Heart left ventricle (tissue), 16 donors: ENCODE measurements around the gene PLCH1. TPM values are rescaled to one million over a fixed set of nuclear protein-coding genes. Genes with fewer than 3 reads are reported as not detected.

Experiments
- ATAC-seq, 4 donors: fragments of 200-7000 bp; cut with Tn5 transposase; one replicate each; pipeline ENCODE4 v1.9.1; 2020 to 2022; ENCODE audit warnings: moderate library complexity in 4 of 4, mild to moderate bottlenecking in 3 of 4, moderate number of reproducible peaks in 1 of 4
- DNase-seq, 5 donors: peaks; one replicate each; pipeline ENCODE4 v3.0.0-alpha.2; 2020
- H3K27ac ChIP-seq, 12 donors: fragments of 200-600 bp; sonication (generic) in 4 of 12; one replicate each; pipeline versions ENCODE4 v1.5.0 to v1.8.0; 2016 to 2022; ENCODE audit warnings: mild to moderate bottlenecking in 2 of 12
- H3K27me3 ChIP-seq, 9 donors: fragments of 200-600 bp; sonication (generic) in 2 of 9; one replicate each; pipeline versions ENCODE4 v1.5.1 to v1.8.0; 2016 to 2022; ENCODE audit warnings: mild to moderate bottlenecking in 3 of 9
- H3K36me3 ChIP-seq, 9 donors: fragments of 200-600 bp; sonication (generic) in 2 of 9; one replicate each; pipeline versions ENCODE4 v1.5.0 to v1.8.0; 2018 to 2022; ENCODE audit warnings: mild to moderate bottlenecking in 2 of 9
- H3K4me1 ChIP-seq, 12 donors: fragments of 200-600 bp; sonication (generic) in 4 of 12; one replicate each; pipeline versions ENCODE4 v1.5.0 to v1.8.0; 2016 to 2022; ENCODE audit warnings: mild to moderate bottlenecking in 3 of 12
- H3K4me3 ChIP-seq, 12 donors: fragments of 200-600 bp; sonication (generic) in 4 of 12; one replicate each; pipeline versions ENCODE4 v1.5.0 to v1.8.0; 2017 to 2022; ENCODE audit warnings: mild to moderate bottlenecking in 9 of 12, moderate library complexity in 4 of 12
- H3K9me3 ChIP-seq, 12 donors: fragments of 200-600 bp; sonication (generic) in 4 of 12; one replicate each; pipeline versions ENCODE4 v1.5.0 to v1.8.0; 2016 to 2022; ENCODE audit warnings: mild to moderate bottlenecking in 1 of 12
- POLR2A ChIP-seq, 2 donors: fragments of 450-650 bp; IDR thresholded peaks; one replicate each; pipeline ENCODE4 v1.6.1; 2017; ENCODE audit warnings: antibody characterized with exemption in 2 of 2, mild to moderate bottlenecking in 2 of 2, moderate library complexity in 2 of 2
- WGBS, 4 donors: extraction: QIAGEN DNeasy Blood & Tissue Kit in 2 of 4; methylation state at CpG; one replicate each; pipeline versions ENCODE4 v1.1.5 to v1.1.7; 2013 to 2018; 5-methylcytosine and 5-hydroxymethylcytosine counted together
- intact Hi-C, 10 donors: fragments of 100-400 bp; cut with DNase I; formaldehyde crosslinking; loops; one replicate each; pipeline versions ENCODE4 v1.11.1 to v1.14.2; 2022
- polyA plus RNA-seq, 2 donors: library from polyadenylated mRNA; stranded (reverse); fragments of 200-250 nt; gene quantifications; one replicate each; pipeline ENCODE4 v1.2.3, GENCODE V29; 2013
- total RNA-seq, 9 donors: library from RNA; depleted of rRNA in 2 of 9; stranded (reverse); fragments of >200 nt in 2 of 9; fragmentation: NEBNext Ultra II Directional in 3 of 9; extraction: Animal tissue kit (Norgen Biotek cat#: 25700) in 3 of 9; gene quantifications; one replicate each; pipeline versions ENCODE4 v1.1.0 to v1.2.4, GENCODE V29; 2016 to 2023
- TF ChIP-seq, protein P1 (sequence below), 12 donors: fragments of 200-600 bp; sonication (generic) in 4 of 12; IDR thresholded peaks; one replicate each; pipeline versions ENCODE4 v1.5.0 to v1.8.0; 2018 to 2022; ENCODE audit warnings: antibody characterized with exemption in 12 of 12, mild to moderate bottlenecking in 5 of 12
- donor health status: ischemic (EF 13 %, LVEDD 7.1; RV severe dilation, severe dysfunction).
- donor health status: healthy with polysubstance abuse.
- donor health status: DM: no; HTN: yes; CAD: no.
- donor health status: DM: no; HTN: no; CAD: no.
- donor health status: ischemic (EF 25% LVEDD 6.9; RV normal size, moderate dysfunction).
- donor health status: ischemic (EF 25% LVEDD 5.7; RV mildly dilated, moderate dysfunction).
- donor health status: healthy.
- donor health status: DM: yes; HTN: yes; CAD: no.
- donor health status: ischemic (EF 35%, LVEDD 5.7; RV mildly dilated, moderate dysfunction).
- donor health status: nonischemic (EF 11% LVEDD 7.7; RV severe dilation, severe dysfunction).
- donor health status: DM: yes; HTN: yes; CAD: no.
- donor health status: PGD.
- donor health status: ischemic (EF 29% LVEDD 5.4; RV normal size, mild dysfunction).
- donor health status: nonischemic (EF 23%, LVEDD 6.1; RV moderate dilation, normal function).

Gene PLCH1
- total and polyA plus RNA-seq, 11 donors: 0.07 to 2.7 (median 0.23) TPM

DNA sequence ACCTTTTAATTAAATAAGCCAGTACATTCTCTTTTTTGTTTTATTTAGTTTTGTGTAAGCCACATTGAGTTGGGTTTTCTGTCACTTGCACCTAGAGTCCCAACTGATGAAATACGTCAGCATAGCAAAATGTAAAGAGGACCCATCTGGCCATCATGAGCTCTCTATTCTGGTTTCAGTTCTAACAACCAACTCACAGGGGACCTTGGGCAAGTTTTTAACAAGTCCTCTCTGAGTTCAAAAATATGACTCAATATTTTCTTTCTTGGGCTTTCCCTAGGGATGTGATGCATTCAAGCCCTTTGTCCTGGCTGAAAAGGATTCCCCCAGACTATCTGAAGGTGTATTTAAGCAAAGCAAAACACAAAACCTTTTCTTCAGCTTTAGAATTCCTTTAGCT is 32.9 kb downstream of the PLCH1 start:
- Histone ChIP-seq H3K4me1 (no peaks in the 10 kb centered on the region), H3K27me3 (no peaks in the 10 kb centered on the region), H3K36me3 (no peaks in the 10 kb centered on the region), H3K4me3 (no peak overlapping the region), H3K27ac (no peak overlapping the region), H3K9me3 (peaks cover 0 to 7% (median 0%) of the 10 kb centered on the region in 12 donors)
- 55 to 88% (median 74%) methylated on average over 1 of the region's 1 CpG for WGBS, 4 donors
- intact Hi-C loops: no loop called here
- no peak for DNase-seq
- no peak for TF ChIP-seq POLR2A (IDR thresholded peaks at IDR 0.05)
- TF ChIP-seq, protein P1, sequence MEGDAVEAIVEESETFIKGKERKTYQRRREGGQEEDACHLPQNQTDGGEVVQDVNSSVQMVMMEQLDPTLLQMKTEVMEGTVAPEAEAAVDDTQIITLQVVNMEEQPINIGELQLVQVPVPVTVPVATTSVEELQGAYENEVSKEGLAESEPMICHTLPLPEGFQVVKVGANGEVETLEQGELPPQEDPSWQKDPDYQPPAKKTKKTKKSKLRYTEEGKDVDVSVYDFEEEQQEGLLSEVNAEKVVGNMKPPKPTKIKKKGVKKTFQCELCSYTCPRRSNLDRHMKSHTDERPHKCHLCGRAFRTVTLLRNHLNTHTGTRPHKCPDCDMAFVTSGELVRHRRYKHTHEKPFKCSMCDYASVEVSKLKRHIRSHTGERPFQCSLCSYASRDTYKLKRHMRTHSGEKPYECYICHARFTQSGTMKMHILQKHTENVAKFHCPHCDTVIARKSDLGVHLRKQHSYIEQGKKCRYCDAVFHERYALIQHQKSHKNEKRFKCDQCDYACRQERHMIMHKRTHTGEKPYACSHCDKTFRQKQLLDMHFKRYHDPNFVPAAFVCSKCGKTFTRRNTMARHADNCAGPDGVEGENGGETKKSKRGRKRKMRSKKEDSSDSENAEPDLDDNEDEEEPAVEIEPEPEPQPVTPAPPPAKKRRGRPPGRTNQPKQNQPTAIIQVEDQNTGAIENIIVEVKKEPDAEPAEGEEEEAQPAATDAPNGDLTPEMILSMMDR (IDR thresholded peaks at IDR 0.05): no peak
- no peak for ATAC-seq

DNA sequence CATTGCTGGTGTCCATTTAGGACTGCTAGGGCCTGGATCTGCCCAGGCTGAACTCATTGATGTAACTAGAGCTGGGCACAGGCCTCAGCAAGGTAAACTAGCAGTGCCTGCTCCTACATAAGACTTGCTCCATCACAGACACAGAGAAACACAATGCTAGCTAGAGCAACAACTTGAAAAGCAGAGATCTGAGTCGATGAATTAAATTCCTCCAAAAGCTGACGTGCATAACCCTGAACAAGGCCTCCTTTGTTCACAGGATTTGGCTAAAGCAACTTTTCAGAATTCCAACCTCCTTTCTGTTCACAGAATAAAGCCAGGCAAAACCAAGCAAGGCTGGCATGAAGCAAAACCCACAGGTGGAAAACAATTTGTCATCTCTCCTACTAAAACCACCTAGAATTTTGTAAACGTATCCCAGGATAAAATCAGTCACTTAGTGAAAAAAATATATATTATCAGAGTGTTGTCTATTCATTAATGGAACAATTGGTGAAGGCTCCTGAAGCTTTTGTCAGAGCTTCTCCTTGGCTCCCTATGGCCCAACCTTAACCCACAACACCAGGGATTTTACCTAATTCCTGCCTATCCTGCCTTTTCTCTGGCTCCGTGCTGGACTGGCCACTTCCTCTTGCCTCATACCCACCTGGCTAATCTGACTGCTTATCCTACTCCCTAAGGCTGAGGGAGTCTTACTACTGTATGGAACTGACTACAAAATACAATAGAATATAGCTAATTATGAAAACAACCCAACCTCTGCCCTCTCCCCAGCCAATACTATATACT is 39.9 kb downstream of the PLCH1 start:
- peaks cover 0 to 5% (median 0%) of the 10 kb centered on the region in 12 donors for H3K4me1 ChIP-seq
- intact Hi-C loops: loop anchor here (2.0 to 10.0 kb wide), 9 partner anchors 320 to 1370 kb away; no protein-coding TSS in a partner anchor
- TF ChIP-seq POLR2A (IDR thresholded peaks at IDR 0.05): no peak
- TF ChIP-seq, protein P1 (IDR thresholded peaks at IDR 0.05): no peak
- H3K36me3 ChIP-seq: no peaks in the 10 kb centered on the region
- no peak overlapping the region for H3K4me3 ChIP-seq
- 56 to 71% (median 63%) methylated on average over 4 of the region's 4 CpGs for WGBS, 4 donors
- DNase-seq (no peak), ATAC-seq (peak in 3 of 4 donors; percentile 53 to 56 (median 56))
- H3K27me3 ChIP-seq: no peaks in the 10 kb centered on the region
- peak overlapping the region in 6 of 12 donors; percentile 17 to 59 (median 48) for H3K27ac ChIP-seq
- H3K9me3 ChIP-seq: no peaks in the 10 kb centered on the region

DNA sequence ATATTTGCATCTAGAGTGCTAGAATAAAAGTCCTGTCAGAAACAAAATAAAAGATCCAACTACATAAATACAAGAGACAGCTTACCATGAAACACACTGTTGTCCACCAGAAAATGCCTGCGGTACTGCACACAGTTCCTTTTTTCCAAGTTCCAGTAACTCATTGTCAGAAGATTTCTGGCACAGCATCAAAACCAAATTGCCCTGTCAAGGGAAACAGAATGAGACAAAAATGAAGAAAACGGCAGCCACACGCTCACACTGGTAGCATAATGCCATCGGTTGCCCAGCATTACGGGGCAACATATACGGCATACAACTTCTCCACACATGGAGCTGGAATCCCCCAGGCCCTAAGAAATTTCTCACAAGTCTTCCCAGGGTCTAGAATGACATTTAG is 40.8 kb downstream of the PLCH1 start:
- ATAC-seq (no peak), DNase-seq (no peak)
- 69 to 85% (median 79%) methylated on average over 6 of the region's 6 CpGs for WGBS, 4 donors
- Histone ChIP-seq H3K9me3 (no peaks in the 10 kb centered on the region), H3K36me3 (no peaks in the 10 kb centered on the region), H3K4me1 (peaks cover 0 to 5% (median 0%) of the 10 kb centered on the region in 12 donors), H3K27me3 (no peaks in the 10 kb centered on the region), H3K4me3 (no peak overlapping the region), H3K27ac (peak overlapping the region in 5 of 12 donors; percentile 17 to 59 (median 49))
- intact Hi-C loops: loop anchor here (2.0 to 10.0 kb wide), 9 partner anchors 319 to 1369 kb away; no protein-coding TSS in a partner anchor
- TF ChIP-seq POLR2A (IDR thresholded peaks at IDR 0.05): no peak
- TF ChIP-seq, protein P1 (IDR thresholded peaks at IDR 0.05): no peak

DNA sequence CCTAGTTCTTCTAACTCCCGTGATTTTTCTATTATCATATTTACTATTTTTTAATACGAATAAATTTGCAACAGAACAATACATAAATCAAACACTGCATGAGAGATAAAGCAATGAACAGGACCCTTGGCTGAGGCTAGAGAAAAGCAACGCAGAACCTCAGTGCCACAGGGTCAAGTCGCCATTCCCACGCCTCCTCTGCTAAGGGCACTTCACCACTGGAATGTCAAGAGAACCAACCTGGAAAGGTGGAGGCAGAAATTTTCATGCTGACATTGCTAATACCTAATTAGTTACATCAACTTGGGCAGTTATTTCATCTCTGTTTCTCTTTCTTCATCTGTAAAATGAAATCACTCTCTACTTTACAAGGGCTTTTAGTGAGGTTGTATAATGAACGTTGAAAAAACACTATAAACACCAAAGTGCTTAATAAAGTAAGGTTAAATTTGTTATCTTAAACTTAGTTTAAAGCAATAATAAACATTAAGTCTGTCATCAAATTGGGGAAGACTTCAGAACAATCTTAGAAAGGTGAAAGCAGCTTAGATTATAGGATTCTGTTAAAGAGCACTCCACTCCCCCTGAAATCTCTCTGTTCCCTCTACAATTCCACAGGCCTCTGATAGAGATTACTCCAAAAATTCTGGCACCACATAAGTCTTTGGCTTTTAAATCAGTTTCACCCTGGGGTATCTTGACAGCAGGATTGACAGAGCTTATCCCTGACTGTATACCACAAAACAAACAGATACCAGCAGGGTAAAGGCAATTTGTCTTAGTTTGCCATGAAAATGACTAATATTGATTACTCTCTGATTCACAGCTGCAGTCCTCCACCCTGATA is 41.9 kb downstream of the PLCH1 start:
- H3K27ac ChIP-seq: no peak overlapping the region
- TF ChIP-seq POLR2A (IDR thresholded peaks at IDR 0.05): no peak
- TF ChIP-seq, protein P1 (IDR thresholded peaks at IDR 0.05): no peak
- H3K9me3 ChIP-seq: no peaks in the 10 kb centered on the region
- peaks cover 0 to 5% (median 0%) of the 10 kb centered on the region in 12 donors for H3K4me1 ChIP-seq
- WGBS, 4 donors: 55 to 61% (median 58%) methylated on average over 6 of the region's 6 CpGs
- intact Hi-C loops: loop anchor here (1.0 to 10.0 kb wide), 13 partner anchors 318 to 1368 kb away; no protein-coding TSS in a partner anchor
- no peak overlapping the region for H3K4me3 ChIP-seq
- no peak for ATAC-seq
- no peaks in the 10 kb centered on the region for H3K27me3 ChIP-seq
- no peaks in the 10 kb centered on the region for H3K36me3 ChIP-seq
- DNase-seq: no peak
